ENCODE measurements around the gene PNPLA6.
"Not testable (repeated sequence)": the region's sequence is repeated elsewhere in the genome, so short reads cannot be mapped to it uniquely, and the experiment has no call there.

Gene PNPLA6

DNA sequence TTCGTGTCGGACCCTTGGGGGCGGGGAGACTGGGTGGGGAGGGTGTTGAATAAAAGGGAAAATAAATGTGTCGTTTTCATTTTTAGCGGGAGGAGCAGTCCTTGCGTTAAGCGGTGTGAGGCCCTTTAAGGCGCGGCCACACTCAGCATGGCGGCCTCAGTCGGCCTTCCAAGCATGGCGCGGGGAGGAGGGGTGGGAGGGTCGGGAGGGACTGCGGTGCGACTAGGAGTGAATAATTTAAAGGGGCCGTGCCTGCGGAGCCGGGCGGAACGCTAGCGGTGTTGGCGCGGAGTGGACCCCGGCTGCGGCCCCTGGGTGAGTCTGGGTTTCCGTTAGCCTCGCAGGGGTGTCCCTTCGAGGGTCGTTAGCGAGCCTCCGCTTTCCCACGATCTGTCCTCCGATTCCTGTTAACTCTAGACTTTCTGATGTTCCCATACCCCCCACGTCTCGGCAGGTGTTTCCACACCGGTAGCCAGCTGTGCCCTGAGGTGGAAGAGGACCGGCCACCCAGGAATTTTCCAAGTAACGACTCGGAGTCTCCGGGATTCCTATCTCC is 1.5 kb upstream of the PNPLA6 start:
- DNase-seq: peak; percentile 65 to 92 (median 80)

DNA sequence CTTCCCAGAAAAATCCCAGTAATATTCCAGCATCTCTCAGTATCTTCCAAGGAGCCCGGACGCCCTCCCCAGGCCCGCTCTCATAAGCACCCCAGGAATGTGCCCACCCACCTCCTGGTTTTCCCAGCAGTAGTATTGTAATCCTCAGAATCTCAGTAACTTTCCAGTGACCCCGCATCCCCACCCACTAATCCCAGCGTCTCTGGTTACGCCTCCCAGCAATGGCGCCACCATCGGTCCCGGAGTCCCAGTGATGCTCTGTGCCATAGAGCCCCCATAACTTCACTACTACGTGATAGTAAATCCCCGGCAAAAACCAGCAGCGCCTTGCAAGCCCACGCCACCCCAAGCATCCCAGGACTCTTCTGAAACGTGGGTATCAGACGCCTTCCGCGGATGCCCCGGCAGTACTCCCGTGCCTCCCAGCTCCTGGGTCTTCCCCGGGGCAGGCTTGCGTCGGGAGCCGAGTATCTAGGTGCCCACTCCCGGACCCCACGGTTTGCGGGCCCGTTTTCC is 928 bp upstream of the PNPLA6 start:
- peak in 1 of 5 experiments; percentile 51 for DNase-seq

DNA sequence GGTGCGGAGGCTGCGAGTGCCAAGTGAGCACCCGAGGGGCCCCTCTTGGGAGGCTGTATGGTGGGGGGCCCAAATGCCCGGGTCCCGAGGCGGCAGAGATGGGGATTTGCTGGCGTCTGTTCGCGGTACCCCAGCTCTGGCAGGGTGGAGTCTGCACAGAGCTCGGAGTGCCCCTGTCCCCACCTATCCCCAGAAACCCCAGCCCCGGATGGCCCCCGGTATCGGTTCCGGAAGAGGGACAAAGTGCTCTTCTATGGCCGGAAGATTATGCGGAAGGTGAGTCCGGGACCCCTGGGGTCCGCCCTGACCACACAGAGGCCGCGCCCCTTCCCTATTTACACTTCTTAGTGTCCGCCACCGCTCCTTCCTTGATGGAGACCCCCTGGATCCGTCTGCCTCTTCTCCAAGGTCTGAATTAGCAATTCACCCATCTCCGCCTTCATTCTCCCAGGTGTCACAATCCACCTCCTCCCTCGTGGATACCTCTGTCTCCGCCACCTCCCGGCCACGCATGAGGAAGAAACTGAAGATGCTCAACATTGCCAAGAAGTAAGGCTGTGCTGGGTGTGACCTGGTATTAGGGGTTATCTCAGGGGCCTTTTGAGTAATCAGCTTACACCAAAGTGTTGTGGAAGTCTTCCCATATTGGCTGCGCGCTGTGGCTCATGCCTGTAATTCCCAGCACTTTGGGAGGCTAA is 630 bp downstream of the PNPLA6 start:
- no peak for DNase-seq

DNA sequence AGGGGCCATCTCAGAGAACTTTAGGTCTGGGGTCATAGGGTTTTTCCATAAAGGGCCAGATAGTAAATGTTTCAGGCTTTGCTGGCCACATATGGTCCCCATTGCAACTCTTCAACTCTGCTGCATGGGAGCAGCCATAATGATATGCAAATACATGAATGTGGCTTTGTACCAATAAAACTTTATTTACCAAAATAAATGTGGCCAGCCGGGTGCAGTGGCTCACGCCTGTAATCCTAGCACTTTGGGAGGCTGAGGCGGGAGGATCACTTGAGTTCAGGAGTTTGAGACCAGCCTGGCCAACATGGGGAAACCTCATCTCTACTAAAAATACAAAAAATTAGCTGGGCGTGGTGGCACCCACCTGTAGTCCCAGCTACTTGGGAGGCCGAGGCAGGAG is 3.5 kb downstream of the PNPLA6 start:
- DNase-seq: not testable (repeated sequence)

DNA sequence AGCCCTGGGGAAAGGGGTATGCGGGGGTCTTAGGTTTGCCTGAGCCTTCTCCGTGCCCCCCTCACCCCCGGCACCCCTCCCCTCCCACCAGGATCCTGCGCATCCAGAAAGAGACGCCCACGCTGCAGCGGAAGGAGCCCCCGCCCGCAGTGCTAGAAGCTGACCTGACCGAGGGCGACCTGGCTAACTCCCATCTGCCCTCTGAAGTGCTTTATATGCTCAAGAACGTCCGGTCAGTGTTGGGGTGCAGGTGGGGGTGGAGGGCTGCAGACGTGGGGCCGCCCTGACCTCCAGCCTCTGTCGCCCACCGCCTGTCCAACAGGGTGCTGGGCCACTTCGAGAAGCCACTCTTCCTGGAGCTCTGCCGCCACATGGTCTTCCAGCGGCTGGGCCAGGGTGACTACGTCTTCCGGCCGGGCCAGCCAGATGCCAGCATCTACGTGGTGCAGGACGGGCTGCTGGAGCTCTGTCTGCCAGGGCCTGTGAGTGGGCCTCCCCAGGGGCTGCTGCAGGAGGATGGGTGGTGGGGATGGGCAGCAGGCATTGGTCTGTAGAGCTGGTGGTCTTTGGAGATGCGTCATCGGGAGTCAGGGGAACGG is 4.4 kb downstream of the PNPLA6 start:
- DNase-seq: no peak

DNA sequence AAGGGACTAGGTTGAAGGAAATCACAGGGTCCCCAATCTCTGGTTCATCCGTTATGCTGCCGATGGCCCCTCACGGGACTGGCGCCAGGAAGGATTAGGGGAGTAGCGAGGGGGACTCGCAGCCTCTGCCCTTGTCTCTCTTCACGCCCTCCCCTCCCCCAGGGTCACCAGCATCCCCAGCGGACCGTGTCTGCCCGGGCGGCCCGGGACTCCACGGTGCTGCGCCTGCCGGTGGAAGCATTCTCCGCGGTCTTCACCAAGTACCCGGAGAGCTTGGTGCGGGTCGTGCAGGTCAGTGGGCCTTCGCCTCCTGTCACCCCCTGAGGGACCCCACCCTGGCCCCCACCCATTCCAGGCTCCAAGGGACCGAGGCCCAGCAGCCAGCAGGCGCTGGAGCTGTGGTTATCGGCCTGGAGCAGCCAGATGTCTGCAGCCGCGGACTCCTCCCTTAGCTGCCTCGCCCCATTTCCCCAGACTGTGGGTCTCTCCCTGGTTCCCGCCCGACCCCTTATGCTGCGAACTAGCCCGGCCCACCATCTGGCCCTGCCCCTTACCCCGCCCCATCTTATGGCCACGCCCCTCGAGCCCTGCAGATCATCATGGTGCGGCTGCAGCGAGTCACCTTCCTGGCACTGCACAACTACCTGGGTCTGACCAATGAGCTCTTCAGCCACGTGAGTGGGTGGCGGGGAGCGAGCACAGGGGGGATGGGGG is 5.4 kb downstream of the PNPLA6 start:
- DNase-seq: no peak

DNA sequence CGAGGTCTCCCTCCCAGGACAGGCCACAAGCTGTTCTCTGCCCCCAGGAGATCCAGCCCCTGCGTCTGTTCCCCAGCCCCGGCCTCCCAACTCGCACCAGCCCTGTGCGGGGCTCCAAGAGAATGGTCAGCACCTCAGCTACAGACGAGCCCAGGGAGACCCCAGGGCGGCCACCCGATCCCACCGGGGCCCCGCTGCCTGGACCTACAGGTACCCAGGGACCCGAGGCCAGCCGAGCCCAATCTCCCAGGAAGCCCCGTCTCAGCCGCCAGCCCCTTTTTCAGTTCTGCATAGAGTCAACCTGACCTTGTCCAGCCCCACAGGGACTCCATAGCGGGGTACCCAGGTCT is 5.9 kb downstream of the PNPLA6 start:
- DNase-seq: no peak

DNA sequence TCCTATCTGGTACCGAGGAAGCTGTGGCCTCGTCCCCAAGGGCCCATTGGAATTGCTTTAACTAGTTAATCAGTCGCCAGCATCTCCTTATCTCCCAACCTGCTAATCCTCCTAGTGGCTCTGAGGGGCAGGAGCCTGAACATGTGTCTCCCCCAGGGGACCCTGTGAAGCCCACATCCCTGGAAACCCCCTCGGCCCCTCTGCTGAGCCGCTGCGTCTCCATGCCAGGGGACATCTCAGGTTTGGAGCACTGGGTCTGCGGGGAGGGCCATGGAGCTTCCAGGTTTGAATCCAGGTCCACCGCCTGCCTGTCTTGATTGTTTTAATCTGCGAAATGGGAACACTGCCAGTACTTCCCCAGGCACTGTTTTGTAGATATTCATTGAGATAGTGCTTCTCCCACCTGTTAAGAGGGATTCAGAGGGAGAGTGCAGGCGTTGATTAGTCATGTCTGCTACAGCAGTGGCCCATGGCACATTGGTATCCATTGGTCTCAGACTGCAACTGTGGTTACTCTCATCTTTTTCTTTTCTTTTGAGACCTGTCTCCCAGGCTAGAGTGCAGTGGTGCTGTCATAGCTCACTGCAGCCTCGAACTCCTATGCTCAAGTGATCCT is 6.4 kb downstream of the PNPLA6 start:
- no peak for DNase-seq

DNA sequence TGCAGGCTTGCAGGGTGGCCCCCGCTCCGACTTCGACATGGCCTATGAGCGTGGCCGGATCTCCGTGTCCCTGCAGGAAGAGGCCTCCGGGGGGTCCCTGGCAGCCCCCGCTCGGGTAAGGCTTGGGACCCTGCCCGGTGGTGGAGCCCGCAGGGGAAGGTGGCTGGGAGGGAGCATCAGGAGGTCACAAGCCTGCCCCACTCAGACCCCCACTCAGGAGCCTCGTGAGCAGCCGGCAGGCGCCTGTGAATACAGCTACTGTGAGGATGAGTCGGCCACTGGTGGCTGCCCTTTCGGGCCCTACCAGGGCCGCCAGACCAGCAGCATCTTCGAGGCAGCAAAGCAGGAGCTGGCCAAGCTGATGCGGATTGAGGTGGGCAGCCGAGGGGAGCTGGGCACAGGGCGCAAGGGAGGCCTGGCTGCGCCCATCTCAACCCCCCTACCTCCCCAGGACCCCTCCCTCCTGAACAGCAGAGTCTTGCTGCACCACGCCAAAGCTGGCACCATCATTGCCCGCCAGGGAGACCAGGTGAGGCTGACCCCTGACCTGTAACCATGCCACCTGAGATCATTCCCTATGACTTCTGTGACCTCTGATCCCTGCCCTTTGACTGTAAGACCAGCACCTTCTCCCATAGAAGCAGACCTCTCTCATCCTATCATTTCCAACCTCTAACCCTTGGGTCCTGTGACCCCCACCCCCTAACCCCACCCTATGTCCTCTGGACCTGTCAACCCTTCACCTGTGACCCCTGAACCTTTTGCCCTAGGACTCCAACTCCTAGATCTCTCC is 7.2 kb downstream of the PNPLA6 start:
- DNase-seq: no peak

DNA sequence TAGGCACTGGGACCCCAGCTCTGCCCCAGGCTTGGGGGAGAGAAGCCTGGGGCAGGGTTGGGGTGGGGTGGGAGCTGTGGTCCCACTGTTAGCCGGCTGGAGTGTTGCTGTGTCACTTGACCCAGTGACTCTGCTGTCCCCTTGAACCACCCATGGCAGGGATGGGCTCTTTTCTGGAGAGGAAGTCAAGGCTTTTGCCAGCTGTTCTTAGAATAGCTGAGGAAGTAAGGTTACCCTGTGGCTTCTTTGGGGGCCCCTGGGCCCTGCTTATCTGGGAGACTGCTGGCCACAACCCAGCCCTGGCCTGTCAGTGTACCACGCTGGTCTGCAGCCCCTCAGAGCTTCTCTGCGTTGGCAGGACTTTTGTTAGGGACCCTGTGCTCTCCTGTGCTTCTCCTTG is 9.1 kb downstream of the PNPLA6 start:
- no peak for DNase-seq

DNA sequence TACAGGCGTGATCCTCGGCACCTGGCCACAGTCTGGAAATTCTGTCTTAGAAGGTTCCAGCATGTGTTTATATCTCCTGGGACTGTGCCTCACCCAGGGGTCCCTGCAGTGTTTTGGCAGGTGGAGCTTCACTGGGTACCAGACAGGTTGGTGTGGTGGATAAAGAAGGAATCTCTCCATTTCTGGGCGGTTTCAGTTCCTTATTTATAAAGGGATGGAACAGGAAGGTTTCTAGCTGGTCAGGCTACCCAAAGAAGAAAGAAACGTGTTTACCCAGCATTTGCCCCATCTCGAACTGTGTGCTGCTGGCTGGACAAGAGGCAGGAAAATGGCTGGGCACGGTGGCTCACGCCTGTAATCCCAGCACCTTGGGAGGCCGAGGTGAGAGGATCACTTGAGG is 9.8 kb downstream of the PNPLA6 start:
- DNase-seq: no peak

DNA sequence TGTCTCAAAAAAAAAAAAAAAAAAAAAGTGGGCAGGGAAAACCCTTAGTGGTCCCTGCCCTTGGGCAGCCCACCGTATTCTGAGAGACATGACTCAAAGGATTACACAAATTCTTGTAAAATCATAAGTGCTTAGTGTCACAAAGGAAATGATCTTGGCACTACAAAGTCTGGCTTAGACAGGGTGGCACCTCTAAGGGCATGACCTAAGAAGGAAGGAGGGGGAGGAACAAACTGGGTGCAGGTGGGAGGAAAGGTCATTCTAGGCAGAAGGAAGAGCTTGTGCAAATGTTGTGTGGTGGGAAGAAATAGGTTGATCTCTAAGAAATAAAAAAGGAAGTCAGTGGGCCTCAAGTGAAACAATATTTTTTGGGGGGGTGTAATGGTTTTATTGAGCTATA is 10.4 kb downstream of the PNPLA6 start:
- no peak for DNase-seq

DNA sequence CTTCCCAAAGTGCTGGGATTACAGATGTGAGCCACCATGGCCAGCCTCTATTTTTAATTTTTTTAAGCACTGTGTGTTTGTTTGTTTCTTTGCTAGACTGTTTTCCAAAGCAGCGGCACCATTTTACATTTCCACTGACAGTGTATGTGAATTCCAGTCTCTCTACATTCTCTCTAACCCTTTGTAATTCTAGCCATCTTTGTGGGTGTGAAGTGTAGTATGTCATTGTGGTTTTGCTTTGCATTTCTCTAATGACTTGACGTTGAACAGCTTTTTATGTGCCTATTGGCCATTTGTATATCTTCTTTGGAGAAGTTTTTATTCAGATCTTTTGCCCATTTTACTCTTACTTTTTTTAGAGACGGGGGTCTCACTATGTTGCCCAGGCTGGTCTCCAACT is 11.6 kb downstream of the PNPLA6 start:
- DNase-seq: peak in 1 of 5 experiments; percentile 19

DNA sequence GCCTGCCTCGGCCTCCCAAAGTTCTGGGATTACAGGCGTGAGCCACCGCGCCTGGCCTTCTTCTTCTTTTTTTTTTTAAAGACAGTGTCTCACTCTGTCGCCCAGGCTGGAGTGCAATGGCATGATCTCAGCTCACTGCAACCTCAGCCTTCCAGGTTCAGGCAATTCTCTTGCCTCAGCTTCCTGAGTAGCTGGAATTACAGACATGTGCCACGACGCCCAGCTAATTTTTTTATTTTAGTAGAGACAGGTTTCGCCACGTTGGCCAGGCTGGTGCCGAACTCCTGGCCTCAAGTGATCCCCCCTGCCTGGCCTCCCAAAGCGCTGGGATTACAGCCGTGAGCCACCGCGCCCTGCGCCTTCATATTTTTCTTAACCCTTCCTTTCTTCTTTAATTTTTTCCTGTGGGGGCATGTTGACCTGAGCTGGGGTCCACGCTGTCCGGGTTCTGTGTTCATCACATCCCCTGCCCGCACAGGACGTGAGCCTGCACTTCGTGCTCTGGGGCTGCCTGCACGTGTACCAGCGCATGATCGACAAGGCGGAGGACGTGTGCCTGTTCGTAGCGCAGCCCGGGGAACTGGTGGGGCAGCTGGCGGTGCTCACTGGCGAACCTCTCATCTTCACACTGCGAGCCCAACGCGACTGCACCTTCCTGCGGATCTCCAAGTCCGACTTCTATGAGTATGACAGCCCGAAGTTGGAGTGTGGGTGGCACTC is 14.1 kb downstream of the PNPLA6 start:
- no peak for DNase-seq

DNA sequence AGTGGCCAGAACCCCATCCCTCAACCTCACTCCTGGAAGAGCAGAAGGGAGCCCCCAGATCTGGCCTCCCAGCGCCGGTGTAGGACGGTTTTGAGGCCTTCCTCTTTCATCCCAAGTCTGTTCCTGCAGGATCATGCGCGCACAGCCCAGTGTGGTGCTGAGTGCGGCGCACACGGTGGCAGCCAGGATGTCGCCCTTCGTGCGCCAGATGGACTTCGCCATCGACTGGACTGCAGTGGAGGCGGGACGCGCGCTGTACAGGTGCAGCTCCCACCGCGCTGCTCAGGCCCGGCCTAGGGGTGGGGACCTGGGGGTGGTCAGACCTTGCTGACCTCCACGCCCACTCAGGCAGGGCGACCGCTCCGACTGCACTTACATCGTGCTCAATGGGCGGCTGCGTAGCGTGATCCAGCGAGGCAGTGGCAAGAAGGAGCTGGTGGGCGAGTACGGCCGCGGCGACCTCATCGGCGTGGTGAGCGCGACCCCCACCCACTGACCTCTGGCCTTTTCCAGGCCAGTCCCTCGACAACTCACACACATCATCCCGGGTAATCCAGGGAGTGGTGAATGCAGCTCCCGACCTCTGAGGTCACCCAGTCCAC is 14.8 kb downstream of the PNPLA6 start:
- DNase-seq: no peak

DNA sequence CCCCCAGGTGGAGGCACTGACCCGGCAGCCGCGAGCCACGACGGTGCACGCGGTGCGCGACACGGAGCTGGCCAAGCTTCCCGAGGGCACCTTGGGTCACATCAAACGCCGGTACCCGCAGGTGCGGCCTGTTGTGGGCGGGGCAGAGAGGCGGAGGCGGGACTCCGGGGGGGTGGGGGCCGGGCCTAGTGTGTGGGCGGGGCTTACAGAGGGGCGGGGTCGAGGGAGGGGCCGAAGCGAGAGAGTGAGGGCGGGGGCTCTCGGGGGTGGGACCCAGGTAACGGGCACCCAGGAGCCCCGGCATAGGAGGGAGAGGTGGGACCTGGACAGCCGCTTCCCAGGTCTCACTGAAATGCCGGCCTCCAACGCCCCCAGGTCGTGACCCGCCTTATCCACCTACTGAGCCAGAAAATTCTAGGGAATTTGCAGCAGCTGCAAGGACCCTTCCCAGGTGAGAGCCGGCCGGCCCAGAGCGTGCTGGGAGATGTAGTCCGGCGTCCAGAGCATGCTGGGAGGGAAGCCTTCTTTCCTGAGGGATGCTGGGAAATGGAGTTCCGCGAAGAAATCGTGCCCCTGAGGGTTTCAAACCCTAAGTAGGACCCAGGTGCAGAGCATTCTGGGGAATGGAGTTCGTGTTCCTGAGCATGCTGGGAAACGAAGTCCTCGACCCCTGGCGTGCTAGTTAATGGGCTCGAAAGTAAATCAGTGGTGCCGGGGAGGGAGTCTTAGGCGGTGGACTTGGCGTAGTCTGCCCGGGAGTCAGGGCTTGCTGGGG is 15.7 kb downstream of the PNPLA6 start:
- DNase-seq: peak in 1 of 5 experiments; percentile 68

DNA sequence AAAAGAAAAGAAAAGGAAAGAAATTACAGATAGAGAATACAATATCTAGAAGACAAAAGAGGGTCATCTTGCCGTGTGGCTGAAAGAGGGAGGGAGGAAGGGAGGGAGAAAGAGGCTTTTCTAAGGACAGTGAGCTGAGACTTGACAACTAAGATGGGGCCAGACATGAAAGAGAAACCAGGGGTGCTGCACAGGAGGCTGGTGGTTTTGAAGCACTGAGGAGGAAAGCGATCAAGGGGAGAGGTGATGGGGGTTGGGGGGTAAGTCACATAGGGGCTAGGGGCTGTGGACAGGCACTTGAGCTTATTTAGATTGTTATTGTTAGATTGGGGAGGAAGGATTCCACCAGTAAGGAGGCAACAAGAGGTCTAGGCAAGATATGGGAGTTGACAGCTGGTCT is 17.3 kb downstream of the PNPLA6 start:
- DNase-seq: no peak

DNA sequence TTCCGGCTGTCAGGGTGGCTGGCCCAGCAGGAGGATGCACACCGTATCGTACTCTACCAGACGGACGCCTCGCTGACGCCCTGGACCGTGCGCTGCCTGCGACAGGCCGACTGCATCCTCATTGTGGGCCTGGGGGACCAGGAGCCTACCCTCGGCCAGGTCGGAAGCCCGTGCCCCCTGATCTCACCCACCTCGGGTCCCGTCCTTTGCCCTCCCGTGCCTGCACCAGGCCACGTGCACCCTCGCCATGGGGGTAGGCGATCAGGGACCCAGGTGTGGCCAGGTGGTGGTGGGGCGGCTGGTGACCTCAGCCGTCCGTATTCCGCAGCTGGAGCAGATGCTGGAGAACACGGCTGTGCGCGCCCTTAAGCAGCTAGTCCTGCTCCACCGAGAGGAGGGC is 19.0 kb downstream of the PNPLA6 start:
- no peak for DNase-seq

DNA sequence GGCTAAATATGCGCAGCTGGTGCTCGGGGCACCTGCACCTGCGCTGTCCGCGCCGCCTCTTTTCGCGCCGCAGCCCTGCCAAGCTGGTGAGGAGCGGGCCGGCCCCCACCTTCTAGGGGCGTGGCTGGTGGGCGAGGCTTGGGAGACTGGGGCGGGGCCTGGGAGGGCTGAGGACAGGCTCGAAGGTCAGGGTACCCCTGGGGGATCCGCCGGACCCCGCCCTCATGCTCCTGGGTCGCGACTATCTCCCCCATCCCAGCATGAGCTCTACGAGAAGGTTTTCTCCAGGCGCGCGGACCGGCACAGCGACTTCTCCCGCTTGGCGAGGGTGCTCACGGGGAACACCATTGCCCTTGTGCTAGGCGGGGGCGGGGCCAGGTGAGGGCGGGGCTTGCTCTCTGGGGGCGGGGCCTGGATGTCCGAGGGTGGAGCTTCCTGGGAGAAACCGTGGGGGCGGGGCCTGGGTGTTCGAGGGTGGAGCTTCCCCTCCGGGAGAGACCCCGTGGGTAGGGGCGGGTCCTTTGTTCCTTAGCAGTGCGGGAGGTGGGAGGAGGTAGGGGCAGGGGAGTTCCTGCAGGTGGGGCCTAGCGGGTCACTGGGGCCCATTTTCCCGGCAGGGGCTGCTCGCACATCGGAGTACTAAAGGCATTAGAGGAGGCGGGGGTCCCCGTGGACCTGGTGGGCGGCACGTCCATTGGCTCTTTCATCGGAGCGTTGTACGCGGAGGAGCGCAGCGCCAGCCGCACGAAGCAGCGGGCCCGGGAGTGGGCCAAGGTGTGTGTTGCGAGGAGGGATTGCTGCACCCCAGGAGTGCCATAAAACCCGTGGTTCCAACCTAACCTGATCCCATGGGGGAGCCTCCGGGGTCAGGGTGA is 19.7 kb downstream of the PNPLA6 start:
- no peak for DNase-seq
